ENCODE results near the gene NXPH1. TPM values are rescaled to one million over a fixed set of nuclear protein-coding genes. Genes with fewer than 3 reads are reported as not detected.

The NXPH1 gene
- total and polyA plus RNA-seq, 2 donors (not counting 1 experiment from before 2014, with no cell fraction given), result not detected

DNA sequence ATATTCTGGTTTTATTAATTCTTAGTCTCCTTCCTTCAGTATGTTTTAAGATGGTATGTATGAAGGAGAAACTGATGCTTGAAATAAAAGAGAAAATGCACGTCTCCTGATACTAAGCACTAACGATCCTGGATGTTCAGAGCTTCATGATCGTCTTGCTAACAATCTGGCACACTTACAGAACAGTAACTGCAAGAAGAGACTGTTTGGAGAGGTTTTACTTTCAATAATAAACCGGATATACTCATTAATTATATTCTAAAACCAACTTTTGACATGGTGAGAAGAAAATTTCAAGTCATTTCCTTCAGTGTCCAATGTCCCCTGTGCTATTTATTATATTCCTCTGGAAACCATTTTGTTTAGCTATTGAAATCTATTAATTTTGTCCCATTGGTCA is 251.0 kb downstream of the NXPH1 start:
- H3K27ac Mint-ChIP-seq, result no peak overlapping the region
- ATAC-seq (ENCODE audit: low read depth) (no peak), DNase-seq (no peak)
- no peak overlapping the region for H3K9ac ChIP-seq (ENCODE audit: low read length)
- H3K79me2 ChIP-seq (ENCODE audit: control insufficient read depth, insufficient read depth, low read length), result no peaks in the 10 kb centered on the region
- H2AFZ ChIP-seq (ENCODE audit: insufficient read depth, low read depth, low read length, poor library complexity, severe bottlenecking), result no peak overlapping the region
- H3K4me3 Mint-ChIP-seq, result no peak overlapping the region
- ChIA-PET CTCF (no interaction called here), POLR2A (no interaction called here)
- no peak overlapping the region for H3K4me2 ChIP-seq (replicated peaks; ENCODE audit: low read depth, low read length, poor library complexity, severe bottlenecking)
- intact Hi-C loops (cut with micrococcal nuclease), result no loop called here
- H3K4me1 ChIP-seq (ENCODE audit: control insufficient read depth in 2 of 2, insufficient read depth in 2 of 2, low read length in 2 of 2), result no peaks in the 10 kb centered on the region
- no peaks in the 10 kb centered on the region for H4K20me1 ChIP-seq (ENCODE audit: control insufficient read depth, insufficient read depth, low read length, poor library complexity, severe bottlenecking)
- no peak overlapping the region for H3K4me3 ChIP-seq (ENCODE audit: control extremely low read depth in 1 of 5, extremely low read depth in 1 of 5, insufficient read depth in 1 of 5, low read depth in 2 of 5, low read length in 4 of 5)
- no peaks in the 10 kb centered on the region for H3K27me3 ChIP-seq (replicated peaks in 1 of 4; ENCODE audit: control extremely low read depth in 1 of 4, control insufficient read depth in 3 of 4, insufficient read depth in 4 of 4, low read length in 3 of 4)
- H3K4me1 Mint-ChIP-seq, result no peaks in the 10 kb centered on the region
- no peaks in the 10 kb centered on the region for H3K27me3 Mint-ChIP-seq
- no peaks in the 10 kb centered on the region for H3K9me3 Mint-ChIP-seq (ENCODE audit: insufficient read depth)
- H3K27ac ChIP-seq (ENCODE audit: low read length in 2 of 2), result no peak overlapping the region
- no peaks in the 10 kb centered on the region for H3K9me3 ChIP-seq (ENCODE audit: control extremely low read depth in 1 of 3, control insufficient read depth in 2 of 3, insufficient read depth in 1 of 3, low read length in 2 of 3)
- no CpG with 5 or more reads among the region's 4 CpGs for WGBS (ENCODE audit: insufficient coverage)
- TF ChIP-seq EZH2 (IDR thresholded peaks at IDR 0.05; ENCODE audit: borderline replicate concordance, insufficient read depth, low read depth, low read length, poor library complexity, severe bottlenecking), result no peak
- TF ChIP-seq, protein P1, sequence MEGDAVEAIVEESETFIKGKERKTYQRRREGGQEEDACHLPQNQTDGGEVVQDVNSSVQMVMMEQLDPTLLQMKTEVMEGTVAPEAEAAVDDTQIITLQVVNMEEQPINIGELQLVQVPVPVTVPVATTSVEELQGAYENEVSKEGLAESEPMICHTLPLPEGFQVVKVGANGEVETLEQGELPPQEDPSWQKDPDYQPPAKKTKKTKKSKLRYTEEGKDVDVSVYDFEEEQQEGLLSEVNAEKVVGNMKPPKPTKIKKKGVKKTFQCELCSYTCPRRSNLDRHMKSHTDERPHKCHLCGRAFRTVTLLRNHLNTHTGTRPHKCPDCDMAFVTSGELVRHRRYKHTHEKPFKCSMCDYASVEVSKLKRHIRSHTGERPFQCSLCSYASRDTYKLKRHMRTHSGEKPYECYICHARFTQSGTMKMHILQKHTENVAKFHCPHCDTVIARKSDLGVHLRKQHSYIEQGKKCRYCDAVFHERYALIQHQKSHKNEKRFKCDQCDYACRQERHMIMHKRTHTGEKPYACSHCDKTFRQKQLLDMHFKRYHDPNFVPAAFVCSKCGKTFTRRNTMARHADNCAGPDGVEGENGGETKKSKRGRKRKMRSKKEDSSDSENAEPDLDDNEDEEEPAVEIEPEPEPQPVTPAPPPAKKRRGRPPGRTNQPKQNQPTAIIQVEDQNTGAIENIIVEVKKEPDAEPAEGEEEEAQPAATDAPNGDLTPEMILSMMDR (IDR thresholded peaks at IDR 0.05), result no peak
- H3K36me3 ChIP-seq (replicated peaks in 1 of 2; ENCODE audit: control extremely low read depth in 1 of 2, control insufficient read depth in 1 of 2, extremely low read depth in 1 of 2, insufficient read depth in 2 of 2, low read length in 1 of 2), result no peaks in the 10 kb centered on the region

DNA sequence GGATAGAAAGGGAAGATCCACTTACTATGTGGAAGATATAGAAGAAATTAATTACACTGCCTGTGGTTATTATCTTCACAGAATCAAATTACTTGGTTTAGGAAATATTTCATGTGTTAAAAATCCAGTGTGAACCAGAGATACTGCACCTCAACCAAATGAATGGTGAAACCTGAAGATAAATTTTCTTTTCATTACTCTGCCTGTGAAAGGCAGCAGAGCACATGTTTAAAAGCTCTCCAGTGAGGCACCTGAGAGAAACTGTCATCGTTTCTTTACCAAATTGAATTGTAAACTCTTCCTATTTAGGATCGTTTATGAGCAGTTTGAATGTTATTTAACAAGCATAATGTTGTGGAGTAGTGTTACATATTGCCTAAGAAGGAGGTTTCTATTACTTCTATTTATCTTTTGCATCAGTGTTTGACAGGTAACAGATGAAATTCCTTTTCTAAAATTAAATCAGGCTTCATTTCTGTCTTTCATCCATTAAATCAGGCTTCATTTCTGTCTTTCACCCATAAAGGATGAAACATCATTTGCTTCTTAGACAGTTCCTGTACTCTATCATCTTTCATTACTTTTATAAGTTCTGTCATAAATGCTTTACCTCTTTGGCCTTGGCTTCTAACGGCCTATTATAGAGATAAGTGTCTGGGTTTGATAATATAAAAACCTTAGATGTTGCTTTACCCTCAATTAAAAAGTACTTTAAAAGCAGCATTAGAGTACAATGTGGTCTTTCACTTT is 266.6 kb downstream of the NXPH1 start:
- Histone ChIP-seq H4K20me1 (ENCODE audit: control insufficient read depth, insufficient read depth, low read length, poor library complexity, severe bottlenecking) (no peaks in the 10 kb centered on the region), H3K4me2 (replicated peaks; ENCODE audit: low read depth, low read length, poor library complexity, severe bottlenecking) (no peak overlapping the region), H3K4me3 (ENCODE audit: control extremely low read depth in 1 of 5, extremely low read depth in 1 of 5, insufficient read depth in 1 of 5, low read depth in 2 of 5, low read length in 4 of 5) (no peak overlapping the region), H3K9ac (ENCODE audit: low read length) (no peak overlapping the region), H3K9me3 (ENCODE audit: control extremely low read depth in 1 of 3, control insufficient read depth in 2 of 3, insufficient read depth in 1 of 3, low read length in 2 of 3) (no peaks in the 10 kb centered on the region), H3K27me3 (replicated peaks in 1 of 4; ENCODE audit: control extremely low read depth in 1 of 4, control insufficient read depth in 3 of 4, insufficient read depth in 4 of 4, low read length in 3 of 4) (no peaks in the 10 kb centered on the region), H3K4me1 (ENCODE audit: control insufficient read depth in 2 of 2, insufficient read depth in 2 of 2, low read length in 2 of 2) (no peaks in the 10 kb centered on the region), H2AFZ (ENCODE audit: insufficient read depth, low read depth, low read length, poor library complexity, severe bottlenecking) (no peak overlapping the region), H3K27ac (ENCODE audit: low read length in 2 of 2) (no peak overlapping the region), H3K79me2 (ENCODE audit: control insufficient read depth, insufficient read depth, low read length) (no peaks in the 10 kb centered on the region), H3K36me3 (replicated peaks in 1 of 2; ENCODE audit: control extremely low read depth in 1 of 2, control insufficient read depth in 1 of 2, extremely low read depth in 1 of 2, insufficient read depth in 2 of 2, low read length in 1 of 2) (no peaks in the 10 kb centered on the region)
- WGBS (ENCODE audit: insufficient coverage), result no CpG with 5 or more reads among the region's 3 CpGs
- DNase-seq, result no peak
- CTCF ChIA-PET, result no interaction called here
- no peaks in the 10 kb centered on the region for H3K9me3 Mint-ChIP-seq (ENCODE audit: insufficient read depth)
- no peak for ATAC-seq (ENCODE audit: low read depth)
- intact Hi-C loops (cut with micrococcal nuclease), result no loop called here
- no peak for TF ChIP-seq EZH2 (IDR thresholded peaks at IDR 0.05; ENCODE audit: borderline replicate concordance, insufficient read depth, low read depth, low read length, poor library complexity, severe bottlenecking)
- TF ChIP-seq, protein P1 (IDR thresholded peaks at IDR 0.05), result no peak
- no peaks in the 10 kb centered on the region for H3K27me3 Mint-ChIP-seq
- no peaks in the 10 kb centered on the region for H3K4me1 Mint-ChIP-seq
- H3K27ac Mint-ChIP-seq, result no peak overlapping the region
- no peak overlapping the region for H3K4me3 Mint-ChIP-seq
- POLR2A ChIA-PET, result no interaction called here

Measured in B cell (primary cell).